COLO829 (cell line): ENCODE results near the gene BBX.

Experiments
- DNase-seq: peaks from one replicate; pipeline ENCODE4 v3.0.0; 2012; ENCODE audit warnings: low spot score

The BBX gene

DNA sequence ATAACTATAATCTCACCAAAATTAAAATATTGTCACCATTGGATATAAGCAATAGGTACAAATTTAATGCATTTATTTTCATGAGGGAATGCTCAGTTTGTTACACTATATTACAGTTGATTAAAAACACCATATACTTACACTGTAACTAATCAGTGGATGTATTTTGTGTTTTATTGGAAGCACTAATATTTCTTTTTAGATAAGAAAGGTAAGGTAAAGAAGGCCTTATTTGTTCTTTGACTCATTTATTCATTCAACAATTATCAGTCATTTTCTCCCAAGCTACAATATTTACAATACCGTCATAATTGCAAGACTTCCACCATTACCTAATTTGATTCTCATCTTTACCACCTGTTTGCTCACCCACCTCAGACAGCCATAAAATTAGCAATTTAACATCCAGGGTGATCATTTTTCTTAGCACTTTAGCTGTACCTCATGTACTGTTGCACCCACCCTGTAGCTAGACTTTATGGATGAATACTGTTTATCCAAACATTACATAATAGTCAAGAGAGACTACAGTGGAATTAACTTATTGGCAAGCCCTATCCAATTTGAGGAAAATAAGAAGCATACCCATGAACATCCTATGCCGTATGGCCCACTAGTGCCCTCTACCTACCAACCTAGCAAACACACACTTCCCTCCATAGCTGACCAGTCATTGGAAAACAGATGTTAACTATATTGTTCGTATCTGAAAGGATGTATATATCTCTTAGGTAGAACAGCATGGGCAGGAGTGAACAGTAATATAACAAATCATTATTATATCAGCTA, 229.6 kb downstream of the BBX start:
- DNase-seq: no peak

DNA sequence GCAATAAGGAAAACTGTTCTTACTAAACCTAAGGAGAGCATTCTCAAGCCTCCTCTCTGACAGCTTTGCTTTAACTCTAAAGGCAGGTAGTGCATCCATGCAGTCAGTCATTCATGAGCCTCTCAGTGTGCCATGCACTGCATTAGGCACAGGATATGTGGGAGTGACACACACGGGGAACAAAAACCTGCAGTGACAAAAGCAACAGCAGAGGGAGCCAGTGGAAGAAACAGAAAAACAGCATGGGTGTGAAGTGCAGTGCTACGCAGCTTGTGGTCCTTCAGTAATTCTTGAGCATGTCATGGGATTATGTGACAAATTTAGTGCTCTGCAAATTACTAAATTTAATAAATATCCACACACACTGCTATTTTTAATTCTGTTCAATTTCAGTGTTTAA, 230.7 kb downstream of the BBX start:
- DNase-seq: peak; percentile 20

DNA sequence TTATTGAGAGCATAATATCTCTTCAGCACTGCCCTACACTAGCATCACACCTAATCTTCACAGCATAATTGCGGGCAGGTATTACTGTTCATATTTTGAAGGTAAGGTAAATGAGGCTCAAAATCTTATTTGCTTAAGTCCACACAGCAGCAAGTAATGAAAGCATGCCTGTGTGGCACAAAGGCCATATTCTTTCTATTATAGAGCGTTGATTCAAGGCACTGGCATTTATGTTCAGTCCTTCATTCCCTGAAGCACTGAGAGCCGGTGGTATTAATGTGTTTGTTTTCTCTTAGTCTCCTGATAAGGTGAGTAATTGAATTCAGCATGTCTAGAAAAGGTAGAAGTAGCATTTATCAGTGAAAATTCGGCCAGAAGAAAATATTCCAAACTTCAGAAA, 231.2 kb downstream of the BBX start:
- no peak for DNase-seq

DNA sequence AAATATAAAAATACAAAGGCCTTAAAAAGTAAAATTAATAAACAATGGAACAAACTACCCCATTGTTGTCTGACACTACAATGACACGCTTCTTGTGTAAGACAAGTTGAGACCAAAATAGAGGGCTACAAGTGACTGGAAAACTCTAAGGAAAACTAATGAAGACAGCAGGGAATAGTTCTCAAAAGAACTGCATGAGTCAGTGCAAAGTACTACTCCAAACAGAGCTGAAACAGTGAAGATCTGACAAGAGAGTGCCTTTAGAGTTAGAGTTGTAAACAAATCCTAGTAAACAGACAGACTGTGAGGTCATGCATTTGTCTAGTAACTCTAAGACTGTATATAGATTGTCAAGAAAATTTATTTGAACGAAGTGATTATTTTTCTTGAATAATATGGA, 233.9 kb downstream of the BBX start:
- no peak for DNase-seq

DNA sequence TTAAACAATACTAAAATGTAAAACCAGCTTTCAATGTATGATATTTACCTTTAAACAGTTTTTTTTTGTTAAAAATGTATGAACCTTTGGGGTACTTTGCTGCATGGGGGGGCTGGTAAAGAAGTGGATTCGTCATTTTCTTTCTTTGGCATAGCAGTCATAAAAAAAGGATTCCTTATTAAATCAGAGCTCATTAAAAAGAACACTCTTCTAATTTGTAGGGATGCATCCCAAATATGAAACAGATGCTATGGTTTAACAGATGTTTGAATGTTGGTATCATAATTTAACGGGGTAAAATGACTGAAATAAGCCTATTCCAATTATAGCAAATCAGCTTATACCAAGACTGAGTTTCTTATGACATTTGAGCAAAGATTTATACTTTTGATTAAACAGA, 234.4 kb downstream of the BBX start:
- no peak for DNase-seq

DNA sequence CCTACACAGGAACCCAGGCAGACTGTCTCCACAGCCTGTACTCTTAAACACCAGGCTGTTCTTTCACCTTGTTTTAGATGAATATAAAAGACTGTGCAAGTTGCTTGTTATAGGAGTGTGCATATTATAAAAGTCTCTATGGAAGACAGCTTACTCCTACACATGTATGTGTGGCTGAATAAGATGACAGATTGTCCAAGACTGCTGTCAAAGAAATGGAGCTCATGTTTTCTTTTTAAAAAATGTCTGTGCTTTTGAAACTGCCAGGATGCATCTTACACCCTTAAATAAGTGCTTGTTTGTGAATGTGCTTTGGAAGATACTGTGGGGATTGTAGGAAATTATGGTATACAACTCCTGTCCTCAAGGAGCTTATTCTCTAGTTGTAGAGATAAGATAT, 237.4 kb downstream of the BBX start:
- no peak for DNase-seq

DNA sequence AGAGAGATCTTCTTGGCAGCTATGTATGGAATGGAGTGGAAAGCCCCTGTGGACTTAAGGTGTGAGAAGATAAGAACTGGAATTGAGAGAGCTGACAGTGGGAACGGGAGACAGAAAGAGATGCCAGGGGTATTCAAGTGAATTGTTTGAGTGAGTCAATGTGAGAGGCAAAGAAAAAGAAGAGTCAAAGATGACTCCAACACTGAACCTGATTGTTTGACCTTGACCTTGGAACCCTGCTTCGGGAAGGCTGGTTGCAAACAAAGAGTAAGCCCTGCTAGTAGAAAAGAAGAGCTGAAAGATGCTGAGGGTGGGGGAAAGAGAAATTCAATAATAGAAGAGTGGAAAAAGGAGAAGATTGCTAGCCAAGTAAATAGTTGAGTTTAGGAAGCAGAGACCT, 238.6 kb downstream of the BBX start:
- DNase-seq: no peak

DNA sequence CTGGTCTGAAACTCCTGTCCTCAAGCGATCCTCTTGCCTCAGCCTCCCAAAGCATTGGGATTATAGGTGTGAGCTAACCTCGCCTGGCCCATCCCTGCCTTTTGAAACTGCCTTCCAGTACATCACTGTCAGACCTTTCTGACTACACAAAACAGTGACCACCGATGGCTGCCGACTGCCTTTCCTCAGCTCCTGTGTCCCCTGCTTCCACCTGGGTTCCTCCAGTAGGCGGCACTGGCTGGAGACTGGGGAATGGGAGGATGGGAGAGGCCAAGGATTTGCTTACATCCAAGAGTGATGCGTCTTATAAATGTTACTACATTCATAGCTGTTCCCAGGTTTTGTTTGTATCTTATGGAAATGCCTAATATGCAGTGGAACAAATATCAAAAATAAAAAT, 242.8 kb downstream of the BBX start:
- DNase-seq: no peak

DNA sequence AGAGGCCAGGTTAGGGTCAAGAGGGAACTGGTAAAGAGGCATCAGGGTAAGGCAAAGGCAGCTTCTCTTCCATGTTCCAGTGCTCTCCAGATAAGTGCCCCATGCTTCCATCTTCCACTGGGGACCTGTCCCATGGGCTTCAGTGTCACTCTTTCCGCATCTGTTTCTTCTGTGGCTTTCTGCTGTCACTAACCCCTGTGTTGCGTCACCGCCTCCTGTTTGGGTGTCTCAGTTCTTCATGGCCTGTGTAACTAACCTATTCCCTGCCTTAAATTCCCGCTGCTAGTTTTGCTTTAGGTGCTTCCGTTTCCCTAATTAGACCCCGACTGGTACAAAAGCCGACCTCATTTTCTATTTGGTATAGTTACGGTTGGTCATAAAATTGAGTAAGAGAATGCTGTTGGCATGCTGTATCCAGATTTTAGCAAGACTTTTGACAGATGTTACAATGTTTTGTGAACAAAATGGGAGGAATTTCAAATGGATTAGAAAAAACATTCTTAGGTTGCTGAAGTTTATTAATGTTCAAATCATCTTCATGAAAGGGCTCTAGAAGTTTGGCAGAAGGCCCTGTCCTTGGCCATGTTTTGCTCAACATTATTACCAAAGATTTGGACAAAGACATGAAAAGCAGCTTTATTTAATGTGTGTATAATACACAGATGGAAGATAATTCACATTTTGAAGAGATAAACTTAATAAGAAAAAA, 245.3 kb downstream of the BBX start:
- DNase-seq: no peak

DNA sequence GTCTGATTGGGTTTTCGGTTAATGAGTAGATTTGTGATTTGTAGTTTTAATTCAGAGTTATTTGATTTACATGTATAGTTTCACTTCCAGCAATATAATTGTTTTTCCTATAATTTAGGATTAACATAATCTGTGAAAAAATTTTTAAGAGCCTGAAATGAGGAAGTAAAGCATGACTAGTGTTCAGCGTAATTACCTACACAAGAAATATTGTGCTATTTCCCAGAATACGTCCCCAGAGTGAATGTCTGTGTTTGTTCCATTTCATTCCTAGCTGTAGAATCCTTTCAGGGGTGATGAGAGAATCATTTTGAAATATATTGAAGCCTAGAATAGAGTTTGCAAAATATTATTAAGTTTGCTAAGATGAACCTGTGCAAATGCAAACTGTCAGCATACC, 247.1 kb downstream of the BBX start:
- no peak for DNase-seq

DNA sequence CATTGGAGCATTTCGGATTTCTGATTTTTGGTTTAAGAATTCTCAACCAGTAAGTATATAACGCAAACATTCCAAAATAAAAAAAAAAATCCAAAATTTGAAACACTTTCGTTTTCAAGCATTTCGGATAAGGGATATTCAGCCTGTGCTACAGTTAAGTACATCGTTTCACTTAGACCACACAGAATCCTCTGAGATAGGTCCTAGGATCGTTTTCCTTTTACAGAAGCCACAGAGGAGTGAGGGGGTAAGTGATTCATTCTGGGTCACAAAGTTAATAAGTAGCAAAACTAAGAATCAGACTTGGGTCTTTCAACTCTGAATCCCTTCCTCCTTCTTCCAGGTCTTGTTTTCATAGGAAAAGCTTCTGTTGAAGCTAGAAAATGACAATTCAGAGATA, 249.3 kb downstream of the BBX start:
- DNase-seq: no peak

DNA sequence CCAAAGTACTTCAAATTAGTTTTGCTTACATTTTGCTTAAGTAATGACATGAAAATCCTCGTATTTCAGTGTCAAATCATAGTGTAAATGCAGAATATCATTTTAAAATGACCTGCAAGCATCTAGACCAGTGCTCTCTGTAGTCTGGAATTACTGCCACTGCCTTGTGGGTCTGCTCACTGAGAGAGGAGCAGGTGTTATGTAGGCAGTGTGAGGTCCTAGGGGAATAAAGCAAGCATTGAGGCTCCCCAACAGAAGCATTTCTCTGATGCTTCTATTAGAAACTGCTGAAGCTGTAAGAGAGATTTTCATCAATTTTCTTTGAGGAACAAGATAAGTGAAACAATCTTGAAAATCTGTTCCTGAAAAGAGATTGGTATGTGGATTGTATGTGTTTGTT, 253.2 kb downstream of the BBX start:
- DNase-seq: no peak

DNA sequence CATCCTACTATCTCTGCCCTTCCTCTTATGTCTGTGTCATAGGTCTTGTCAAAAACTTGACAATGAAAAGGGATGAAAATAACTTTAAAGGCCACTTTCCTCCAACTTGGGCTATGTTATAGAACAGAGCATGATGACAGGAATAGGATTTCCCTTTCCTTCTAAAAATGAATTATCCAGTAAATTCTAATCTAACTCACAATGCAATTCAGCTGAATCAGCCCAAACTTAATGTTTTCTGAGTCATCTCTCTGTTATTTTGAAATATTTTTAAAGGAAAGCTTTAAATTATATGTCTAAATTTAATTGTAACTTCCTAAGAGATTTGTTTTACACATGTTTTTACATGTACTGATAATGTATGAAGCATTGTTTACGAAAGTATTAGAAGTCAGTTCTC, 258.5 kb downstream of the BBX start:
- no peak for DNase-seq

DNA sequence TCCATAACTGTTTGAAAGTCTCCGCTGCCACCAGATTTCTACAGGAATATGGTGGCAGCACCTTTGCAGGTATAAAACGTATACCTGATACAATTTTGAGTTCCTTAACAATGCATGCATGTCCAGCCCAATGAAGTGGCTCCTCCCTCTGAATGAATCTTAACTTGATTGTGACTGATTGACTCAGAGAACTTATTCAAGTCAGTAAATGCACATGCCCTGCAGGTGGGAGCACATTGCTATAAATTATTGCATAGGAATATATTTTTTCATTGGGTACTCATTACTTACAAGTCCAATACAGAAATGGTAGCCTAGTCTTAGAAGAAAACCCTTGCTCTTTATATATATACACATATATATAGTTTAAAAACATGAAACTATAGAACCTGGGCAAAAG, 259.3 kb downstream of the BBX start:
- no peak for DNase-seq

DNA sequence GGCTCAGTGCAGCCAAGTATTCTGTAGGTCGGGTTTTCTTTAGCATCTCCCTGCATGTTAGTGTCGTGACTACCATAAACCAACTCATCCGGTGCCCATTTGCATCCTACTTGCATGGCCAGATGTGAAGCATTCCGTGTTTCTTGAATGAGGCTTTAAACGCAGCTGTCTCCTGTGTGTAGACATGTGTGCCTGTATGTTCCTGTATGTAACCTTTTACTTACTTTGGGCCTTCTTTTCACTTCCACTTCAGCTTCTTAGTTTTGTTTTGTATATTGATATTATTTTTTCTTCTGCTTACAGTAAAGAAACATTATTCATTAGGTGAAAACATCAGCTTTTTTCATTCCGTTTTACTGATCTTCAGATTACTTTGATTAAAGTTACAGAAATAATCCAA, 267.9 kb downstream of the BBX start:
- DNase-seq: no peak

DNA sequence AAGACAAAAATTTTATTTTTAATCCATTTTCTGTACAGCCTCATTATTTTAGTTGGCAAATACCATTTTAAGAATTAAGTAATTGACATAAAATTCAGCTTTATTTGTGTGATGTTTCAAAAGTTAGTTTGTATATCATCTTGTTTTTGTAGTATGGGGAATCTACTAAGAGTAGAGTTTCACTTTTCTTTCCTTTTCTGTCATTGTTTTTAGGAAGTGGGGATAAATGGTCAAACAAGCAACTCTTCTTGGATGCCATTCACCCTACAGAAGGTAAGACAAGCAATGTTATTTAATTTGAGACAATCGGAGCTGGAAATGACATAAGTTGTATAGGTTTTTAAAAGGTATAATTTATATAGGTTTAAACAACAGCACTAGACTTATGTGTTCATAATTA, 268.3 kb downstream of the BBX start:
- DNase-seq: no peak

DNA sequence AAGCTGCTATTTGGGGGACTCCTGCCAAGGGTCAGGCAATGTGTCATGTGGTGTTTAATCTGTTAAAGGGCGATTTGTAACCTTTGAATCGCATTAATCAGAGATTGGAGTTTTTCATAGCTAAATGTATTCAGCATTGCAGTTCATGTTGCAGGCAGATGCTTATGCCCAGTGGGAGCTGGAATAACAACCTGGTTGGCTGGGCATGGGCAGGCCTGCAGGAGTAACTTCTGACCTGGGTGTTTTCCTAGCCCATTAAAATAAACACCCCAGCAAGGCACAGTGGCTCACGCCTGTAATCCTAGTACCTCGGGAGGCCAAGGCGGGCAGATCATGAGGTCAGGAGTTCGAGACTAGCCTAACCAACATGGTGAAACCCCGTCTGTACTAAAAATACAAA, 268.7 kb downstream of the BBX start:
- DNase-seq: no peak

DNA sequence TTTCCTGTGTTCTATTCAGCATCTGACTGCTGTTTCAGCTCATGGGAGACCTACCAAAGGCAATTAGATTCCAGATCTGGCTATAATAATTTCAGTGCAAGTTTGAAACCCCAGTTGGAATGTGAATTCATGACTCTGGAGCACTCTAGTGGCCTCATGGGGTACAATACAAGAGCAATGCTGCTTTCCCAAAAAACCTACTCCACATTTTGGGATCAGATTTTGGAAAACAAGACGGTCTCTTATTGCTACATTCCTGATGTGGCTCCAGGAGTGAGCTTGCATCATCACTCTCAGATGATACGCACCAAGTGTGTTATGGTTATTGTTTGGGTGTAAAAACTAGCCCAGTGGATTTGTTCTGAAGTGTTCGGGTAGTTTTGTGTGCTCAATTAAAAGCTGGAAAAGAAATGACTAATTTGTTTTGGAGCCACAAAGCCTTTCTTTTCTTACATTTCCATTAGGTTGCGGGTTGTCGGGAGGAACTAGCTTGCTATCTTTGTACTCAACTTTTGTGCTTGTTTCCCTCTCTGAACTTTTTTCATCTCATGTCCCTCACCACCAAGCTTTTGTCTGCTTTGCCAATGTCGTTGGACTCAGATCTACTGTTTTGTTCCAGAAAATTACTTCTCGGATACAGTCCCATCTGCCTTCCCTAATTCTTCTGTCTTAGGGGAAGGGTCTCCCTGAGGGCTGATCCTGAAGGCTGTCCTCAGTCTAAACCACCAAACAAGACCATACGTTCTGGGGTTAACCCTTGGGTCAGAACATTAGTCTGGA, 272.1 kb downstream of the BBX start:
- no peak for DNase-seq

DNA sequence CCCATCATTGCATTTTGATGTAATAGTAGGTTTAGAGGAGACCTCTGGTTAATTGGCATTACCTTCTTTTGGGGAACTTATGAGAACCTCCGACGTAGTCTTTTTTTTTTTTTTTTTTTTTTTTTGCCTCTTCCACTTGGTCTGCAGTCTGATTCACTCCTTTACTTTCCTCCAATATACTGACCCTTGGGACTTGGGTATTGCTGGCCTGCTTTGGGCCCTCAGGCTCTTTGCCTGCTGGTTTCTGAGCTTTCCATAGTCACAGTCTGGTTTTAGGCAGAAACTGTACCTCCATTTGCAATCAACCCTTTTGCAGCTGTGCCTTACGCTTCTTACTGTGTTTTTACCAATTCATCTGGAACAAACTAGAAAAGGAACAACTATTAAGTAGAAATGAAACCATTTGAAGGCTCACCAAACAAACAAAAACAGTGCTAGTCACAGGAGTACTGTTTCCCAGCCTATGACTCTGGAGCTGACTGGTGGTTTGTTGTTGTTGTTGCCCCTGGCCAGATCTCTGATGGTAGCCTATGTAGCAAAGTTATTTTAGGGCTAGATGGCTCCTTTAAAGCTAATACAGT, 272.8 kb downstream of the BBX start:
- DNase-seq: no peak

DNA sequence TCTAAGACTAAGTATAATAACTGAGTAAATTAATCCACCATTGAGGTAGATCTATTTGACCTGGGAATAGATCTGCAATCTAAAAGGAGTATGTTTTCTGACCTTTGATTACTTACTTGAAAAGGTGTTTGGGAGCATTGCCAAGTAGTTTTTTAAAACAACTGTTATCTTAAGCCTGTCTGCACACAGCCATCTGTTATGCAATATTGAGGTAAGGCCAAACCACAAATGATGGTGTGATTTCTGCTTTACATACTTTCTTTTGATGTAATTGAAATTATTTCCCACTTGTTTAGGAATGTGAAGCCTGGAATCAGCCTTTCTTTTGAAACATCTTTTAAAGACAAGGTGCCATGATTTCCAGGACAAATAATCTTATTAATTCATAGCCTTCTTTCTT, 274.0 kb downstream of the BBX start:
- no peak for DNase-seq

DNA sequence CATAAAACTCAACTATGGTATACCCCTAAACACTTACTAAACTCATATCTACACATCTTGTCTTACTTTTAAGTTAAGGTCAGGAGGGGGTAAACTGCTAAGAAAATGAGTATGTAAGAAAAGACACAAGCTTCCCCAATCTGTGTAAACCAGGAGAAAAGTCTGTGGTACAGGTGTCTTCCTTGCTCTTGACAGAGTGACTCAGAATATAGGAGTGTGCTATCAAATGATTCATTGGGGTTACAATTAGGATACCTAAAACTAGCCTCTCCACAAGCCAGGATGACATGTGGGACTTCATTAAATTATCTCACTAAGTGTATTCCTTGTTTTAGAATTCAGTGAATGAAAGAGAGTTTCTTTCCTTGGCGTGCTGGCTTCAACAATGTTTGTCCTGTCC, 274.8 kb downstream of the BBX start:
- no peak for DNase-seq

DNA sequence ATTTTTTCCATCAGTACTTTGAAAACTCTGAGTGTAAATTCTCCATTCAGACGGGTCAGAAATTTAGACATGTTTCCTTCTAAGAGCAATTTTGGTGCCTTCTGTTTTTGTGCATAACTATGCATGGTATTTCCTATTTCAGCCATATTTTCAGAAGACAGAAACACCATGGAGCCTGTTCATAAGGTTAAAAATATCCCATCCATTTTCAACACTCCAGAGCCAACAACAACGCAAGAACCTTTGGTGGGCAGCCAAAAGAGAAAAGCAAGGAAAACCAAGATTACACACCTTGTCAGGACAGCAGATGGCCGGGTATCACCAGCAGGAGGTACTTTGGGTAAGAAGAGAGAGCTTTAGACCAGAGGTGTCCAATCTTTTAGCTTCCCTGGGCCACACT, 275.6 kb downstream of the BBX start:
- DNase-seq: no peak

DNA sequence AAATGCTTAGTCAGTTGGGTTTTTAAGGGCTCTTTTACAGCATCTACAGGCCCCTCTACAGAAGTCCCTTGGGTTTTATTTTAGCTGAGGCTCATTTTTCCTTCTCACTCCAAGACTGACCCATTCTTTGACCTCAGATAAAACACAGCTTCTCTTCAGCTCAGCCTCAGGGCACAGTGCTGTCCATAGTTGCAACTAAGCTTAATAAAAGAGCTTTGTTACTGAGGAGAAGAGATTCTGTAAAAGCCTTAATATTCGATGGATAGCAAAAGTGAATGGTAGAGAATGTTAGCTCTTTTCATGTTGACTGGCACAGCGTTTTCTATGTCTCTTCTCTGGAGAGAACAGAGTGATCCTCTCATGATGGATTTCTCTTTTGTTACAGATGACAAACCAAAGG, 277.9 kb downstream of the BBX start:
- peak; percentile 88 for DNase-seq
